Measurements from ENCODE around the gene CDK14.

The CDK14 gene

DNA sequence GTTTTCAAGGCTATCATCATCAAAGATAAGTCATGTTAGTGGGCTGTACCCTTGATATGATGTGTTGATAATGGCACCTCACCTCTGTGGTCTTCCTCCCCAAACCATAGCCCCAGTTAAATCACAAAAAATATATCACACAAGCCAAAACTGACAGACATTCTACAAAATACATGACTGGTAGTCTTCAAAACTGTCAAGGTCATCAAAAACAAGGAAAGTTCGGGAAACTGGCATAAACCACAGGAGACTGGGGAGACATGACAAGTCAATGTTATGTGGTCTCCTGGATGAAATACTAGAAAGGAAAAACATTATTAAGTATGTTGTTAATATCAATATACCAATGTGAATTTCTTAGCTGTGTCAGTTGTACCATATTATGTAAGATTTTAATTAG lies 388.6 kb downstream of the CDK14 start:
- Histone ChIP-seq H3K4me1 (ENCODE audit: control insufficient read depth, insufficient read depth, low read length) (no peaks in the 10 kb centered on the region), H3K36me3 (ENCODE audit: control insufficient read depth, insufficient read depth, low read length) (no peaks in the 10 kb centered on the region)
- no CpG with 5 or more reads among the region's 1 CpG for WGBS (ENCODE audit: insufficient coverage, insufficient read length)

GRCh38 chr7:90988516-90988915 lies 392.4 kb downstream of the CDK14 start:
- Histone ChIP-seq H3K36me3 (ENCODE audit: control insufficient read depth, insufficient read depth, low read length) (no peaks in the 10 kb centered on the region), H3K9me3 (ENCODE audit: control insufficient read depth, insufficient read depth, low read length) (no peaks in the 10 kb centered on the region), H3K27ac (ENCODE audit: low read length) (no peak overlapping the region), H3K27me3 (ENCODE audit: control insufficient read depth, insufficient read depth, low read length) (no peaks in the 10 kb centered on the region), H3K4me1 (ENCODE audit: control insufficient read depth, insufficient read depth, low read length) (no peaks in the 10 kb centered on the region), H3K4me3 (ENCODE audit: low read length) (no peak overlapping the region)
- DNase-seq (ENCODE audit: low read depth, low spot score), result no peak
- no CpG with 5 or more reads among the region's 1 CpG for WGBS (ENCODE audit: insufficient coverage, insufficient read length)

More for the DNA sequence above, 388.6 kb downstream of the CDK14 start:
- no peak overlapping the region for H3K4me3 ChIP-seq (ENCODE audit: low read length)
- H3K27ac ChIP-seq (ENCODE audit: low read length), result no peak overlapping the region
- no peak for DNase-seq (ENCODE audit: low read depth, low spot score)
- no peaks in the 10 kb centered on the region for H3K27me3 ChIP-seq (ENCODE audit: control insufficient read depth, insufficient read depth, low read length)
- H3K9me3 ChIP-seq (ENCODE audit: control insufficient read depth, insufficient read depth, low read length), result no peaks in the 10 kb centered on the region

DNA sequence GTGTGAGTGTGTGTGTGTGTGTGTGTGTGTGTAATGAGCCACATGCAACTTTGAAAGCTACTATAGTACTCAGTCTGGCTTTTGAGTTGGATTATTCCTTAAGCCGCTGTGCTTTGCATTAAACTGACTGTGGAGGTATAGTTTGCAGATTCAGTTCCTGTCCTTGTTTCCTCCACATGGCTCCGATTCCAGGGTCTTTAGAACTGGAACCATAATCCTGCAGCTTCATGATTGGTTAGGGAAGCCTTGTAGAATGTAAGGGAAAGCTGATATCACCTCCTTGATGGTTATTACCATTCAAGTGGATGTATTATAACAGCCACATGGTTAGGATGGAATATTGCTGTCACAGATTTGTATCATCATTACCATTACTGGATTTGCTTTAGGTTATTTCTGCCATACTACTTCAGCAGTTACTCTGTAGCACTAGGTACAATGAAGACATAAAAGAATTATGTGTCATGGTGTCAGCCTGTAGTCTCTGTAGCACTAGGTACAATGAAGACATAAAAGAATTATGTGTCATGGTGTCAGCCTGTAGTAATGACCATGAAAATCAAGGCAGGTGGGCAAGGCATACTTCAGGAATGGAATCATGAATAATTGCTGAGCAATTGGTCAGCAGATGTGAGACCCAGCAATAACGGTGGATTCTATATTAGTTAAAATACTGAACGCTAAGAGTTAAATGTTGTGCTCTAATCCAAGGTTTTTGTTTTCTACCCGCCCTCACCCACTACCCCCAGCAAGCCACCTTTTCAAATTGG lies 393.1 kb downstream of the CDK14 start:
- H3K4me3 ChIP-seq (ENCODE audit: low read length), result no peak overlapping the region
- WGBS (ENCODE audit: insufficient coverage, insufficient read length), result no CpG with 5 or more reads among the region's 5 CpGs
- DNase-seq (ENCODE audit: low read depth, low spot score), result no peak
- no peaks in the 10 kb centered on the region for H3K27me3 ChIP-seq (ENCODE audit: control insufficient read depth, insufficient read depth, low read length)
- no peak overlapping the region for H3K27ac ChIP-seq (ENCODE audit: low read length)
- no peaks in the 10 kb centered on the region for H3K4me1 ChIP-seq (ENCODE audit: control insufficient read depth, insufficient read depth, low read length)
- H3K9me3 ChIP-seq (ENCODE audit: control insufficient read depth, insufficient read depth, low read length), result no peaks in the 10 kb centered on the region
- no peaks in the 10 kb centered on the region for H3K36me3 ChIP-seq (ENCODE audit: control insufficient read depth, insufficient read depth, low read length)

- Histone ChIP-seq H3K9me3 (ENCODE audit: control insufficient read depth, insufficient read depth, low read length) (no peaks in the 10 kb centered on the region), H3K27me3 (ENCODE audit: control insufficient read depth, insufficient read depth, low read length) (no peaks in the 10 kb centered on the region), H3K4me1 (ENCODE audit: control insufficient read depth, insufficient read depth, low read length) (no peaks in the 10 kb centered on the region), H3K4me3 (ENCODE audit: low read length) (no peak overlapping the region), H3K36me3 (ENCODE audit: control insufficient read depth, insufficient read depth, low read length) (no peaks in the 10 kb centered on the region), H3K27ac (ENCODE audit: low read length) (no peak overlapping the region)
- DNase-seq (ENCODE audit: low read depth, low spot score), result no peak
- WGBS (ENCODE audit: insufficient coverage, insufficient read length), result no CpG with 5 or more reads among the region's 2 CpGs
Measured at GRCh38 chr7:90994121-90994520, 398.0 kb downstream of the CDK14 start.

GRCh38 chr7:90994601-90995000 lies 398.5 kb downstream of the CDK14 start:
- H3K27me3 ChIP-seq (ENCODE audit: control insufficient read depth, insufficient read depth, low read length), result no peaks in the 10 kb centered on the region
- H3K9me3 ChIP-seq (ENCODE audit: control insufficient read depth, insufficient read depth, low read length), result no peaks in the 10 kb centered on the region
- H3K4me1 ChIP-seq (ENCODE audit: control insufficient read depth, insufficient read depth, low read length), result no peaks in the 10 kb centered on the region
- H3K36me3 ChIP-seq (ENCODE audit: control insufficient read depth, insufficient read depth, low read length), result no peaks in the 10 kb centered on the region
- no CpG with 5 or more reads among the region's 5 CpGs for WGBS (ENCODE audit: insufficient coverage, insufficient read length)
- no peak for DNase-seq (ENCODE audit: low read depth, low spot score)
- no peak overlapping the region for H3K27ac ChIP-seq (ENCODE audit: low read length)
- H3K4me3 ChIP-seq (ENCODE audit: low read length), result no peak overlapping the region

GRCh38 chr7:90995996-90996395 lies 399.9 kb downstream of the CDK14 start:
- Histone ChIP-seq H3K36me3 (ENCODE audit: control insufficient read depth, insufficient read depth, low read length) (no peaks in the 10 kb centered on the region), H3K27me3 (ENCODE audit: control insufficient read depth, insufficient read depth, low read length) (no peaks in the 10 kb centered on the region), H3K9me3 (ENCODE audit: control insufficient read depth, insufficient read depth, low read length) (no peaks in the 10 kb centered on the region), H3K27ac (ENCODE audit: low read length) (no peak overlapping the region), H3K4me1 (ENCODE audit: control insufficient read depth, insufficient read depth, low read length) (no peaks in the 10 kb centered on the region), H3K4me3 (ENCODE audit: low read length) (no peak overlapping the region)
- DNase-seq (ENCODE audit: low read depth, low spot score), result no peak
- WGBS (ENCODE audit: insufficient coverage, insufficient read length), result no CpG with 5 or more reads among the region's 2 CpGs

GRCh38 chr7:90999989-91000979 lies 404.2 kb downstream of the CDK14 start:
- H3K27ac ChIP-seq (ENCODE audit: low read length), result no peak overlapping the region
- no peak overlapping the region for H3K4me3 ChIP-seq (ENCODE audit: low read length)
- no peaks in the 10 kb centered on the region for H3K4me1 ChIP-seq (ENCODE audit: control insufficient read depth, insufficient read depth, low read length)
- no peaks in the 10 kb centered on the region for H3K27me3 ChIP-seq (ENCODE audit: control insufficient read depth, insufficient read depth, low read length)
- no peaks in the 10 kb centered on the region for H3K36me3 ChIP-seq (ENCODE audit: control insufficient read depth, insufficient read depth, low read length)
- H3K9me3 ChIP-seq (ENCODE audit: control insufficient read depth, insufficient read depth, low read length), result no peaks in the 10 kb centered on the region
- no peak for DNase-seq (ENCODE audit: low read depth, low spot score)
- WGBS (ENCODE audit: insufficient coverage, insufficient read length), result no CpG with 5 or more reads among the region's 5 CpGs

GRCh38 chr7:91005024-91005423 lies 408.9 kb downstream of the CDK14 start:
- H3K9me3 ChIP-seq (ENCODE audit: control insufficient read depth, insufficient read depth, low read length), result no peaks in the 10 kb centered on the region
- no peaks in the 10 kb centered on the region for H3K36me3 ChIP-seq (ENCODE audit: control insufficient read depth, insufficient read depth, low read length)
- no peaks in the 10 kb centered on the region for H3K4me1 ChIP-seq (ENCODE audit: control insufficient read depth, insufficient read depth, low read length)
- no peak overlapping the region for H3K4me3 ChIP-seq (ENCODE audit: low read length)
- no CpG with 5 or more reads among the region's 4 CpGs for WGBS (ENCODE audit: insufficient coverage, insufficient read length)
- DNase-seq (ENCODE audit: low read depth, low spot score), result no peak
- no peaks in the 10 kb centered on the region for H3K27me3 ChIP-seq (ENCODE audit: control insufficient read depth, insufficient read depth, low read length)
- H3K27ac ChIP-seq (ENCODE audit: low read length), result no peak overlapping the region

- no CpG with 5 or more reads among the region's 9 CpGs for WGBS (ENCODE audit: insufficient coverage, insufficient read length)
- Histone ChIP-seq H3K4me3 (ENCODE audit: low read length) (no peak overlapping the region), H3K27ac (ENCODE audit: low read length) (no peak overlapping the region), H3K9me3 (ENCODE audit: control insufficient read depth, insufficient read depth, low read length) (no peaks in the 10 kb centered on the region), H3K4me1 (ENCODE audit: control insufficient read depth, insufficient read depth, low read length) (no peaks in the 10 kb centered on the region), H3K36me3 (ENCODE audit: control insufficient read depth, insufficient read depth, low read length) (no peaks in the 10 kb centered on the region), H3K27me3 (ENCODE audit: control insufficient read depth, insufficient read depth, low read length) (no peaks in the 10 kb centered on the region)
- DNase-seq (ENCODE audit: low read depth, low spot score), result no peak
Measured at GRCh38 chr7:91005841-91006240, 409.7 kb downstream of the CDK14 start.

GRCh38 chr7:91007371-91007770 lies 411.2 kb downstream of the CDK14 start:
- no peak for DNase-seq (ENCODE audit: low read depth, low spot score)
- Histone ChIP-seq H3K27ac (ENCODE audit: low read length) (no peak overlapping the region), H3K4me1 (ENCODE audit: control insufficient read depth, insufficient read depth, low read length) (no peaks in the 10 kb centered on the region), H3K27me3 (ENCODE audit: control insufficient read depth, insufficient read depth, low read length) (no peaks in the 10 kb centered on the region), H3K4me3 (ENCODE audit: low read length) (no peak overlapping the region), H3K36me3 (ENCODE audit: control insufficient read depth, insufficient read depth, low read length) (no peaks in the 10 kb centered on the region), H3K9me3 (ENCODE audit: control insufficient read depth, insufficient read depth, low read length) (no peaks in the 10 kb centered on the region)
- no CpG with 5 or more reads among the region's 1 CpG for WGBS (ENCODE audit: insufficient coverage, insufficient read length)

All from iPS DF 6.9 (cell line).